ENCODE data around the gene SP3. TPM values are rescaled to one million over a fixed set of nuclear protein-coding genes. Genes with fewer than 3 reads are reported as not detected.

Gene SP3
- total RNA-seq, 1 donor from 2014 or later = 119 TPM

- intact Hi-C loops (cut with DNase I) = no loop called here
- no peak overlapping the region for H3K4me3 ChIP-seq
- TF ChIP-seq CTCF (IDR thresholded peaks at IDR 0.05) (no peak), POLR2A (IDR thresholded peaks at IDR 0.05) (no peak), POLR2AphosphoS5 (IDR thresholded peaks at IDR 0.05; ENCODE audit: insufficient read depth in 1 of 2, low read depth in 1 of 2) (no peak)
- no peak overlapping the region for H3K27ac ChIP-seq
- H3K4me1 ChIP-seq = peaks cover 46% of the 10 kb centered on the region
- no peak for DNase-seq (ENCODE audit: extremely low spot score in 2 of 2)
- no peaks in the 10 kb centered on the region for H3K9me3 ChIP-seq
- H3K27me3 ChIP-seq = no peaks in the 10 kb centered on the region
- H3K36me3 ChIP-seq = no peaks in the 10 kb centered on the region
Measured at GRCh38 chr2:174008720-174009119, 43.5 kb upstream of the SP3 start.

- no peaks in the 10 kb centered on the region for H3K27me3 ChIP-seq
- no peak for DNase-seq (ENCODE audit: extremely low spot score in 2 of 2)
- intact Hi-C loops (cut with DNase I) = no loop called here
- peaks cover 29% of the 10 kb centered on the region for H3K4me1 ChIP-seq
- H3K4me3 ChIP-seq = no peak overlapping the region
- no peaks in the 10 kb centered on the region for H3K9me3 ChIP-seq
- TF ChIP-seq CTCF (IDR thresholded peaks at IDR 0.05) (no peak), POLR2A (IDR thresholded peaks at IDR 0.05) (no peak), POLR2AphosphoS5 (IDR thresholded peaks at IDR 0.05; ENCODE audit: insufficient read depth in 1 of 2, low read depth in 1 of 2) (no peak)
- no peak overlapping the region for H3K27ac ChIP-seq
- H3K36me3 ChIP-seq = no peaks in the 10 kb centered on the region
Measured at GRCh38 chr2:174007010-174007409, 41.8 kb upstream of the SP3 start.

- intact Hi-C loops (cut with DNase I) = no loop called here
- Histone ChIP-seq H3K36me3 (no peaks in the 10 kb centered on the region), H3K9me3 (no peaks in the 10 kb centered on the region), H3K27me3 (no peaks in the 10 kb centered on the region), H3K4me1 (peaks cover 20% of the 10 kb centered on the region), H3K4me3 (no peak overlapping the region), H3K27ac (no peak overlapping the region)
- no peak for DNase-seq (ENCODE audit: extremely low spot score in 2 of 2)
- TF ChIP-seq POLR2A (IDR thresholded peaks at IDR 0.05) = no peak
- no peak for TF ChIP-seq POLR2AphosphoS5 (IDR thresholded peaks at IDR 0.05; ENCODE audit: insufficient read depth in 1 of 2, low read depth in 1 of 2)
- no peak for TF ChIP-seq CTCF (IDR thresholded peaks at IDR 0.05)
Measured at GRCh38 chr2:174005801-174006419, 40.7 kb upstream of the SP3 start.

- Histone ChIP-seq H3K9me3 (no peaks in the 10 kb centered on the region), H3K27me3 (no peaks in the 10 kb centered on the region), H3K4me3 (no peak overlapping the region), H3K4me1 (peaks cover 11% of the 10 kb centered on the region), H3K36me3 (no peaks in the 10 kb centered on the region), H3K27ac (peak overlapping the region; percentile 43)
- intact Hi-C loops (cut with DNase I) = no loop called here
- TF ChIP-seq CTCF (IDR thresholded peaks at IDR 0.05) = no peak
- TF ChIP-seq POLR2AphosphoS5 (IDR thresholded peaks at IDR 0.05; ENCODE audit: insufficient read depth in 1 of 2, low read depth in 1 of 2) = no peak
- no peak for TF ChIP-seq POLR2A (IDR thresholded peaks at IDR 0.05)
- DNase-seq (ENCODE audit: extremely low spot score in 2 of 2) = no peak
Measured at GRCh38 chr2:174004905-174005605, 39.9 kb upstream of the SP3 start.
